DMS53 (cell line): Measurements from ENCODE around the gene TTC16.
A peak's percentile ranks its signal among the peaks of the same experiment; 100 is the strongest.
"Not testable (repeated sequence)": the region's sequence is repeated elsewhere in the genome, so short reads cannot be mapped to it uniquely, and the experiment has no call there.

Experiments
- DNase-seq: peaks from one replicate; lab custom pipeline; 2025; lab: John Stamatoyannopoulos, UW

Gene TTC16

DNA sequence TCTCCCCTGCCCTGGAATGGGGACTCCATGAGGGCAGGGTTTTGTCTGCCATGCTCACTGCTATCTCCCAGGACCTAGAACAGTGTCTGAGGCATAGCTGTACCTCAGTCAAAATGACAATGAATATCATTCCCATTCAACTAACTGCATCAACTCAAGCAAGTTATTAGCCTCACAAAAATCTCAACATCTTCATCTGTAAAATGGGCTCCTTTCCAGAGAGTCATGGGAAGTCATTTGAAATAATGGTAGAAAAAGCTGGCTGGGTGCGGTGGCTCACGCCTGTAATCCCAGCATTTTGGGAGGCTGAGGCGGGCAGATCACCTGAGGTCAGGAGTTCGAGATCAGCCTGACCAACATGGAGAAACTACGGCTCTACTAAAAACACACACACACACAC, 53.2 kb downstream of the TTC16 start:
- DNase-seq, result no peak

DNA sequence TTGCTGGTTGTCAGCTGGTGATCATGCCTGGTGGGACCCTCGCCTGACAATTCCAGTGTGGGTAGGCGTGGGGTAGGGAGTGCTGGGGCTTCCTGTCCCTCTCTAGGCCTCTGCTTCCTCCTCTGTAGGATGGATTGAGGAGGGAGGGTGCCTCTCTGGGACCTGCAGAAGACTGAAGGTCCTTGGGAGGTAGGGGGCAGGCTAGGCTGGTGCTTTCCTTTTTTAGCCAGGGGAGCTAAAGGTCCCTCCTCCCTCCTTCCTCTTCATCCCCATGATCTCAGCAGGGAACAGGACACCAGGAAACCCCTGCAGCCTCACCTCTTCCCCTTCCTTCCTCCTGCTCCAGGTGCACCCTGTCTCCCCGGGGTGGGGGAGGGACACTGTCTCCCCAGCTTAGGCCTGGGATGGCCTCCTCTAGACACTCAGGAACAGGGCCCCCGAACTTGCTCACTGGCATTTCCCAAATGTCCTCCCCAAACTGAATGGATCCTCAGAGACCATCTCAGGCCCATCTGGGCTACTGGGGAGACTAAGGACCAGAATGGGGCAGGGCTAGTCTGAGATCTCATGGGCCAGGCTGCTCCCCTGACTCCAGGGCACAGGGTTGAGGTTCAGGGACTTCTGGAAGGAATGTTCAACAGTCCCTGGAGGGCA, 54.2 kb downstream of the TTC16 start:
- peak; percentile 24 for DNase-seq

DNA sequence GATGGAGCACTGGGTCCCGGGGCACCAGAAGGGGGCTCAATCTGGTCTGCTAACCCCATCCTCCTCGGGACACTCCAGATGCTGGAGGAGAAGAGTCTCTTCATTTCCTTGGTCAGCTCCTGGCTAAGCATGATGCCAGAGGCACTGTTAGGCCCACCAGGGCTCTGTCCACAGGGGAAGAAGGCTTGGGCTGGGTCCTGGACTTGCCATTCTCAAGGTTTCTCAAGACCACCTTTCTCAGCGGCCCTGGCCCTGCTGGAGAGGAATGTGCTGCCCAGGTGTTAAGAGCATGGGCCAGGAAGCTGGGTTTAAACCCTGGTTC, 54.7 kb downstream of the TTC16 start:
- no peak for DNase-seq

DNA sequence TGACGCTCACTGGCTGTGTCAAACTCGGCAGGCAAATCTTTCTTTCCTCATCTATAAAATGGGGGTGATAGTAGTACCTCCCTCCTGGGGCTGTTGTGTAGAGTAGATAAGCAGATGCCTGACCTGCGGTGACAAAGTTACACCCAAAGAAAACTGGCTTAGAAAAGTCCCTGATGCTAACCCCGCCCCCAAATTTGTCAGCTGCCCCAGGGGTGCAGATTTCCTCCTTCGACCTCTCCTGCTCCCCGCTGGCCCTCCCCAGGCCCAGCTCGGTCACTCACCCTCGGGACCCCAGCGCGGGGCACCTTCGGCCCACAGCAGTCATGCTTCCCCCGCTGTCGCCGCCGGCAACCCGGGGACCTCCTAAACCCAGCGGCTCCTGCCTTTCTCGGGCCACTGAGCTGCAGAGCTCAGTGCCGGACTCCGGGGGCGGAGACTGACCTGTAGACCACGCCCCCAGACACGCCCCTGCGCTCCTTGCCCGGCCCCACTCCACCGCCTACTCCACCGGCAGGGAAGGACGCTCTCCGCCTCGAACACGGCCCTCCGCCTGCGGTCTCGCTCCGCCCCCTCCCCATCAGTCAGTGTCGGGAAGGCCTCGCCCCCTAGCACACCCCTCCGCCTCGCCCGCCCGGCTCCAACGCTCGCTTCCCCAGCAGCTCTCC, 55.2 kb downstream of the TTC16 start:
- DNase-seq, result peak; percentile 99

DNA sequence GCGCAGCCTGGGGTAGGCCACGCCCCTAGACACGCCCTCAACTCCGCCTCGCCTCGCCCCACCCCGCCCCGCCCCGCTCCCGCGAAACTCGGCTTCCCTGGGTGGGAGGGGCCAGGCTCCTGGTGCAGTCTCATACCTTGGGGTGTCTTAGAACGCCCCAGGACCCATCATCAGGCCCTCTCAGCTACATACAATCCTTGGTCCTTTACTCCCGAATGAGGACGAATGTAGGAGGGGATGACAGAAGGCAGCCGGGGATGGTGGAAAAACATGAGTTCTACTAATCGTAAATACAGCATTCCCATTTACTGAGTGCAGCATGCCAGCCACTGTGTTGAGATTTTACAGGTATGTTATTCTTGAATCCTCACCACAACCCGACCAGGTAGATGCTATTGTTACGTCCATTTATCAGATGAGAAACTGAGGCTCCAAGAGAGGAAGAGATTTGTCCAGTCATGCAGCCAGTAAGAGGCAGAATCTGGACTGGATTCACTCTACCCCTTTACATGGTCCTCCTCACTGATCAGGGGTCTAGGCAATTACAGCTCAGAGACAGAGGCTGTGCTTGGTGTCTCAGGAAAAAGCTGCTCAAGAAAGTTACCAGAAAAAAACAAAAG, 55.8 kb downstream of the TTC16 start:
- no peak for DNase-seq

DNA sequence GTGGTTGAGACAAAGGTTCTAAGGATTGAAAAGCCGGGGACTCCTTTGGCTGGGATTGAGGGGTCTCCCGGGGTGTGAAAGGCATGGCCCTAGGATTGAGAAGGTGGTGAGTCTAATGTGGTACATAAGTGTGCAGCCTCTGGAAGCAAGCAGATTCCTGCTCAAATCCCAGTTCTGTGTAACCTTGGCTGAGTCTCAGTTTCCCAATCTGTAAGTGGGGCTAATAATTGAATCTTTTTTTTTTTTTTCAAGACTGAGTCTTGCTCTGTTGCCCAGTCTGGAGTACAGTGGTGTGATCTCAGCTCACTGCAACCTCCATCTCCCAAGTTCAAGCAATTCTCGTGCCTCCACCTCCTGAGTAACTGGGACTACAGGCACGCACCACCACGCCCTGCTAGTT, 56.7 kb downstream of the TTC16 start:
- DNase-seq, result no peak

DNA sequence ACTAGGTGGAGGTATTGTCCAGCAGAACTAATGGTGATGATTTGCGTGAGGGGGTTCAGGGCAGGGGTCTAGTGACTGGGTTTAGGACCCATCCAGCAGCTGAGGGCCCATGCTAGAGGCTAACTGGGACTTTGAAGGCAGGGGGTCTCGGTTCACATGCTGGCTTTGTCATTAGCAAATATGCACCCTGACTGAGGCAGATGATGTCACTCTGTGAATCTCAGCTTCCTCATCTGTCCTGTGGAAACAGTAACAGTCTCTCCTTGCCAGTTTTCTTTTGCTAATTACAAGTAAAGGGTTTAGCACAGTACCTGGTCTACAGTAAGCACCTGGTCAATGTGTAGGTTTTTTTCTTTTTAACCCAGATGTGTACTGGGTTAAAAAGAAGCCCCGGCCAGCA, 57.4 kb downstream of the TTC16 start:
- DNase-seq, result peak; percentile 34

DNA sequence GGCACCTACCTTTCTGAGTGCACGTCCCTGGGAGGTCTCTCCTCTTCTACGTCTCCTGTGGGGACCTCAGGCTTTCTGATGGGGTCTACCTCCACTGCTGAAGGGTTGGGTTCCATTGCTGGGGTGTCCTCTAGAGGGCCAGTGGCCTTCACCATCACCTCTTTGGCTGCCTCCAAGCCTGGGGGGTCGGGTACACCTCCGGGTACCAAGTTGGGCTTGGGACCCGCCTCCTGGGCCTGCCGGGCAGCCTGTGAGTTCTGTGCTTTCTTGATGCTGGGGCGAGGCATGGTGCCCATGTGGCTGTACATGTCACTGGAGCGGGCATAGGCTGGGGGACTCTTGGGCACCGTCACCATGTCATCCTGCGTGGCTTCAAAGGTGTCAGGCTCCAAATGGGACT, 58.1 kb downstream of the TTC16 start:
- DNase-seq, result no peak

DNA sequence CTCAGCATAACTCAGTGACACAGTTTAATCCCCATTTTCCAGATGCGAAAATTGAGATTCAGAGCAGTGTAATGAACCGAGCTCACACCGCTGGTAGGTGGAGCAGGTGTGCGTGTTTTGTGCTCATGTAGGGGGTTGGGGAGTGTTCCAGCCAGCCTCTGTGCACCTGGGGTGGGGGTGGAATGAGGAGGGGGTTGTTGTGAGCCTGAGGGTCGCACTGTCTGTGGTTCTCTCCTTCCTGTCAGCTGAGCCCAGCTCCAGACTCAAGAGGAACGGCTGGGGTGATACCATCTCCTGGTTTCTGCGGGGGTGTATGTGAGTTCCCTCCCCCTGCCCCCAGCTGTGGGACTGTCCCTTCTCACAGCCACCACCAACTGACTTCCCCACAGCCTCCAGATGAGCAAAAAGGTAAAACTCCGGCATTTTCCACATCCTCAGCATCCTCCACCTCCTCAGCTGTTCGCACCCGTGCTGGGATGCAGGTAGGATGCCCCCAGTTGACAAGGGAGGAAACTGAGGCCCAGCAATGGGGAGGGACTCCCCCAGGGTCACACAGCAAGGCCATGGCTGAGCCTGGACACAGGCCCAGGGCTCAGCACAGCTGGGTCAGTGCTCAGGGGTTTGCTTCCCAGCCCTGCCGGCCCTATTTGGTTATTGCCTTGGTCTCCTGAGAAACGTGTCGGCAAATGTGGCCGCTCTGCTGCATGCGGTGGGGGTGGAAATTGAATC, 60.5 kb downstream of the TTC16 start:
- DNase-seq, result peak; percentile 57

DNA sequence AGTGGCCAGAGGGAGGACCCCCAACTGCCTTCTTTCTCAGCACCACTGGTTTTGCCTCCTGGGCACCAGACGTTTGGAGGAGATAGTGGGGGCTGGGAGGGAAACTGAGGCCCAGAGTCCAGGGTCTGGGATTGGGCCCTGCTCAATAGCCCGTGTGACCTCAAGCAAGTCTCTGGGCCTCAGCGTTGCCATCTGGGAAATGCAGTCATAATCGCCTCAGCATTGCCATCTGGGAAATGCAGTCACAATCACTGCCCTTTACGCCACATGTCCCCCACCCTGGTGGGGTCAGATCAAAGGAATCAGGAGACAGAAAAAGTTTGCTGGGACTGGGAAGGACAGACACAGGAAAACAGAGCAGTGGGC, 61.0 kb downstream of the TTC16 start:
- DNase-seq, result no peak

DNA sequence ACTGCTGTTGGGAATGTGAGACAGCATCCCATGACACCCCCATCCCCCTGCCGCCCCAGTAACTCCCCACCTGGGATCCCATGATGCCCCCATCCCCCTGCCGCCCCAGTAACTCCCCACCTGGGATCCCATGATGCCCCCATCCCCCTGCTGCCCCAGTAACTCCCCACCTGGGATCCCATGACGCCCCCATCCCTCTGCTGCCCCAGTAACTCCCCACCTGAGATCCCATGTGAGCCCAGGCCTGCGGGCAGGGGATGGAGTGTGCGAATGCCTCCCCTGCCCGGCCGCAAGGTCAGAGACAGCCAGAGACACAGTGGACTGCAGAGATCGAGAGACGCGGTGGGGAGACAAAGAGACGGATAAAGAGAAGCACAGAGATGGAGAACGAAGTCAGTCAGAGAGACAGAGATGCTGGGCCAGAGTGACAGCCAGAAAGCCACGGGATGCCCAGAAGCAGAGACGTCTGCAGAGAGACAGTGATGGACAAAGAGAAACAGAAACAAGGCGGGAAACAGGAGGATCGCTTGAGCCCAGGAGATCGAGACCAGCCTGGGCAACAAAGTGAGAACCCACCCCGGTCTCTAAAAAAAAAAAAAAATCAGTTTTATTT, 61.6 kb downstream of the TTC16 start:
- no peak for DNase-seq

DNA sequence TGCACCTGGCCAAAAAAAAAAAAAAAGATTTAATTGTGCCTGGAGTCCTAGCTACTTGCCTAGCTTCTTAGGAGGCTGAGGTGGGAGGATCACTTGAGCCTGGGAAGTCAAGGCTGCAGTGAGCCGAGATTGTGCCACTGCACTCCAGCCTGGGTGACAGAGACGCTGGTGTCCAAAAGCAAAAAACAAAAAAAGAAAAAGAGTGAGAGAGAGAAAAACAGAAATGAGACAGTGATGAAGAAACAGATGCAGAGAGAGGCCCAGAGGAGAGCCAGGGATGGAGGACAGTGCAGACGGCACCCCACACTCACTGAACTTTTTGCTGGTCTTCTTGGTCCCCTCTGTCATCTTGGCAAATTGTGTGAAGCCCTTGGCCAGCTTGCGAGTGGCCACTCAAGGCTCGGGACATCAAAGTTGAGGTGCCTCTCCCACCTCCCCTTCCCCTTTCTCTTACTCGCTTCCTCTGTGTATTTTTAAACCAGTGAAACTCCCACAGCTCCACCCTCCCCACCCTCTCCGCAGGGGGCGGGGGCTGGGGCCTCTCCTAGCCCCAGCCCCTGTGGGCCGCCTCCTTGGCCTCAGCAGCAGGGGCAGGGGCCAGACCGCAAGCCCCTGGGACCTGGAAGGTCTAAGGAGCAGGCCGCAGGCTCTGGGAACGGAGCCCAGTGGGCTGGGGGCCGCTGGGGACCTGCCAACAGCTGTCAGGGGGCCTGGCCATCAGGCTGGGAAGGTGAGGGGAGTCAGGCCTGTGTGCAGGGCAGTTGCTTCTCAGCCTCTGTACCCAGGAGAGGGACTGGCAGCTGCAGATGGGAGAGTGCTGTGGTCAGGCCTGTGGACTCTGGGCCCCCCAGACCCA, 62.6 kb downstream of the TTC16 start, which contains the start of gene SH2D3C:
Gene SH2D3C (minus strand): TSS at position 387 of the 856 bp plus-strand sequence. CDS start 39 bp downstream, at position 348.
- no peak for DNase-seq

DNA sequence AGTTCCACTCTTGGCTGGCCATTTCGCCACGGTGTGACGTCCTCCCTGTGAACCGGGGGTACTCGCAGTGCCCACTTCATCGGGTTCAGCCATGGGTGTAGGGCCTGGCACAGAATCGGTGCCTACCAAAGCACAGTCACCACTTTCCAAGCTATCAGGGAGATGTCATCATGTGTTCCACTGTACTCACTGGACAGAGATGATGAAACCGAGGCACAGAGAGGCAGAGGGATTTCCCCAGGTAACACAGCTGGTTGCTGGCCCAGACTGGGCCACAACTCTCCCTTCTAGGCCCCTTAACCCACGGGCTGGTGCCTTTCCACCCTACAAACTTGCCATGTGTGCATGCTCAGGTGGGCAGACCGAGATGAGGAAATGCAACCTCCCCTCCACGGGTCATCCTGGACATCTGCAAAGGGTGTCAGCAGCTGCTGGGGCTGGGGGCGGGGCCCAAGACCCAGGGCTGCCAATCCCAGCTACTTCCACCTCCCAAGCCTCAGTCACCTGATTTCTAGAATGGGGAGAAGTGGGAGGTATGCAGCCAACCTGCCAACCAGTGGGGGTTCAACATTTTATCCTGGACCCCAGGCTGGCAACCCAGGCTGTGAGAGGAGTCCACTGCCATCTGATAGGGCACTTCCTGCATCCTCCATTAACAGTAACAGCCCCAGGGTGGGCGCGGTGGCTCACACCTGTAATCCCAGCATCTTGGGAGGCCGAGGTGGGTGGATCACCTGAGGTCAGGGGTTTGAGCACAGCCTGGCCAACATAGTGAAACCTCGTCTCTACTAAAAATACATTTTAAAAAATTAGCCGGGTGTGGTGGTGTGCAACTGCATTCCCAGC, 63.5 kb downstream of the TTC16 start:
- DNase-seq, result peak; percentile 47

DNA sequence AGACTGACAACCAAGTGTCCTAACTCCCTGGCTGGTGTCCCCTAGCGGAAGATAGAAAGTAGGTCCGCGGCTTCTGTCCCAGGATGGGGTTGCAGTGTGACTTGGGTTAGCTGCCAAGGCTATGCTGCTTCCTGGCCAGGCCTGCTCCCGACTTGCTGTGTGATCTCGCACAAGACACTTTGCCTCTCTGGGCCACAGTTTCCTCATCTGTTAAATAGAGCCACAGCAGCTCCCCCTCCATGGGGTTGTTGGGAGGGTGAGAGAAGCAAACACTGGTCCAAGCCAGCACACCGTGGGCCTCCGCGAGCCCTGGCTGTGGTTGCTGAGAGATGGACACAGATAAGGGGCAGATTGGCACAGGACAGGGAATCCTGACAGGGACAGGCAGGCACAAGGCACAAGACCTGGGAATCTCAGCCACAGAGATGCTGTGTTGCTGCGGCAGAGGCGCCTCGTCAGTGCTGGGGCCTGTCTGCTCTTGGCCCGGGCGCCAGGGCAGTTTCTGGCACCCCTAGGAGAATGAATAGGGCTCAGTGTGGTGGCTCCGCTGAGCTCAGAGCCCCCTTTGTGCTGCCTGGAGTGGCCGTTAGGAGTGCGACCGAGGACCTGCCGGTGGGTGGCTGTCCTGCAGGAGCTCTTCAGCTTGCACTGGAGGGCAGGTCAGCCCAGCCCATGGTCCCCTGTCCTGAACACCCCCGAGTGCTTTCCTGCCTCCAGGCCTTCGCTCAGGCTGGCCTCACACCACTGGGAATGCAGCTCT, 64.4 kb downstream of the TTC16 start:
- no peak for DNase-seq

DNA sequence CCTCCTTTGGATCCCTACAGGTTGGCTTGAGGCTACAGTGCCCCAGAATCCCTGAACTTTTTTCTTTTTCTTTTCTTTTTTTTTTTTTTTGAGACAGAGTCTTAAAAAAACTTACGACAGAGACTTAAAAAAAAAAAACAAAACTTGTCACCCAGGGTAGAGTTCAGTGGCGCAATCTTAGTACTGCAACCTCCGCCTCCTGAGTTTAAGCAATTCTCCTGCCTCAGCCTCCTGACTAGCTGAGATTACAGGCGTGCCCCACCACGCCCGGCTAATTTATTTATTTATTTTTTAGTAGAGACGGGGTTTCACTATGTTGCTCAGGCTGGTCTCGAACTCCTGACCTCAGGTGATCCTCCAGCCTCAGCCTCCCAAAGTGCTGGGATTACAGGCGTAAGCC, 65.0 kb downstream of the TTC16 start:
- DNase-seq, result not testable (repeated sequence)
